Measurements from ENCODE around the gene NSUN2. TPM values are rescaled to one million over a fixed set of nuclear protein-coding genes. Genes with fewer than 3 reads are reported as not detected.

The NSUN2 gene
- polyA plus RNA-seq, 3 donors: 24.4 to 63.4 (median 25.6) TPM

- Mint-ChIP-seq H3K4me3 (no peak overlapping the region), H3K4me1 (peaks cover 4% of the 10 kb centered on the region), H3K9me3 (peaks cover 0 to 3% (median 0%) of the 10 kb centered on the region in 7 donors), H3K36me3 (peaks cover 26 to 30% of the 10 kb centered on the region in 2 donors), H3K27ac (no peak overlapping the region), H3K27me3 (ENCODE audit: low read depth in 3 of 3) (peaks cover 7 to 17% (median 11%) of the 10 kb centered on the region in 3 donors)
- DNase-seq: no peak
- 85% methylated on average over 7 of the region's 14 CpGs for WGBS (ENCODE audit: insufficient coverage)
- no peaks in the 10 kb centered on the region for H4K20me1 ChIP-seq (ENCODE audit: insufficient read depth, low read length)
- TF ChIP-seq CTCF (IDR thresholded peaks at IDR 0.05): no peak
- peaks cover 7 to 22% of the 10 kb centered on the region in 2 donors for H3K36me3 ChIP-seq (replicated peaks in 1 of 2; ENCODE audit: control insufficient read depth in 1 of 2, insufficient read depth in 2 of 2, low read length in 2 of 2)
- no peaks in the 10 kb centered on the region for H3K79me2 ChIP-seq (ENCODE audit: insufficient read depth, low read length)
- H3K4me1 ChIP-seq (ENCODE audit: control insufficient read depth in 1 of 2, insufficient read depth in 2 of 2, low read length in 2 of 2): no peaks in the 10 kb centered on the region
- no peaks in the 10 kb centered on the region for H3K9me3 ChIP-seq (replicated peaks in 1 of 2; ENCODE audit: control insufficient read depth in 1 of 2, insufficient read depth in 1 of 2, low read length in 2 of 2)
- no peak overlapping the region for H3K9ac ChIP-seq (ENCODE audit: insufficient read depth, low read length, poor library complexity, severe bottlenecking)
- H3K4me3 ChIP-seq (replicated peaks in 1 of 3; ENCODE audit: low read depth in 2 of 3, low read length in 3 of 3): no peak overlapping the region
- intact Hi-C loops (cut with micrococcal nuclease): no loop called here
- no peak overlapping the region for H3K27ac ChIP-seq (ENCODE audit: low read depth in 1 of 2, low read length in 2 of 2)
- H3K4me2 ChIP-seq (replicated peaks; ENCODE audit: extremely low read depth, low read length, poor library complexity, severe bottlenecking): no peak overlapping the region
- peaks cover 0 to 4% of the 10 kb centered on the region in 2 donors for H3K27me3 ChIP-seq (ENCODE audit: control insufficient read depth in 2 of 2, insufficient read depth in 2 of 2, low read length in 2 of 2)
- H2AFZ ChIP-seq (ENCODE audit: insufficient read depth, low read depth, low read length, poor library complexity, severe bottlenecking): no peak overlapping the region
These were observed 39.5 kb downstream of the NSUN2 start for GRCh38 chr5:6593148-6594016.

GRCh38 chr5:6592601-6593000 lies 40.2 kb downstream of the NSUN2 start:
- no peak overlapping the region for H3K4me3 ChIP-seq (replicated peaks in 1 of 3; ENCODE audit: low read depth in 2 of 3, low read length in 3 of 3)
- H3K36me3 ChIP-seq (replicated peaks in 1 of 2; ENCODE audit: control insufficient read depth in 1 of 2, insufficient read depth in 2 of 2, low read length in 2 of 2): peaks cover 0 to 14% of the 10 kb centered on the region in 2 donors
- no CpG with 5 or more reads among the region's 3 CpGs for WGBS (ENCODE audit: insufficient coverage)
- H3K9ac ChIP-seq (ENCODE audit: insufficient read depth, low read length, poor library complexity, severe bottlenecking): no peak overlapping the region
- no peak for TF ChIP-seq CTCF (IDR thresholded peaks at IDR 0.05)
- H3K36me3 Mint-ChIP-seq: peaks cover 18 to 22% of the 10 kb centered on the region in 2 donors
- H3K27me3 ChIP-seq (ENCODE audit: control insufficient read depth in 2 of 2, insufficient read depth in 2 of 2, low read length in 2 of 2): peaks cover 0 to 4% of the 10 kb centered on the region in 2 donors
- H3K79me2 ChIP-seq (ENCODE audit: insufficient read depth, low read length): no peaks in the 10 kb centered on the region
- no peak overlapping the region for H3K4me3 Mint-ChIP-seq
- no peak overlapping the region for H3K4me2 ChIP-seq (replicated peaks; ENCODE audit: extremely low read depth, low read length, poor library complexity, severe bottlenecking)
- peaks cover 4% of the 10 kb centered on the region for H3K4me1 Mint-ChIP-seq
- H4K20me1 ChIP-seq (ENCODE audit: insufficient read depth, low read length): no peaks in the 10 kb centered on the region
- DNase-seq: peak in 1 of 3 donors; percentile 46
- intact Hi-C loops (cut with micrococcal nuclease): no loop called here
- H3K9me3 ChIP-seq (replicated peaks in 1 of 2; ENCODE audit: control insufficient read depth in 1 of 2, insufficient read depth in 1 of 2, low read length in 2 of 2): no peaks in the 10 kb centered on the region
- H3K9me3 Mint-ChIP-seq: peaks cover 0 to 3% (median 0%) of the 10 kb centered on the region in 7 donors
- H3K4me1 ChIP-seq (ENCODE audit: control insufficient read depth in 1 of 2, insufficient read depth in 2 of 2, low read length in 2 of 2): no peaks in the 10 kb centered on the region
- H3K27ac ChIP-seq (ENCODE audit: low read depth in 1 of 2, low read length in 2 of 2): no peak overlapping the region
- H3K27ac Mint-ChIP-seq: no peak overlapping the region
- peaks cover 7 to 17% (median 13%) of the 10 kb centered on the region in 3 donors for H3K27me3 Mint-ChIP-seq (ENCODE audit: low read depth in 3 of 3)
- no peak overlapping the region for H2AFZ ChIP-seq (ENCODE audit: insufficient read depth, low read depth, low read length, poor library complexity, severe bottlenecking)

Data from CD14-positive monocyte (primary cell).